Measurements from ENCODE around the gene LYST. TPM values are rescaled to one million over a fixed set of nuclear protein-coding genes. Genes with fewer than 3 reads are reported as not detected.

LYST gene
- total and polyA plus RNA-seq, 8 donors = 1.7 to 95.6 (median 17.9) TPM

DNA sequence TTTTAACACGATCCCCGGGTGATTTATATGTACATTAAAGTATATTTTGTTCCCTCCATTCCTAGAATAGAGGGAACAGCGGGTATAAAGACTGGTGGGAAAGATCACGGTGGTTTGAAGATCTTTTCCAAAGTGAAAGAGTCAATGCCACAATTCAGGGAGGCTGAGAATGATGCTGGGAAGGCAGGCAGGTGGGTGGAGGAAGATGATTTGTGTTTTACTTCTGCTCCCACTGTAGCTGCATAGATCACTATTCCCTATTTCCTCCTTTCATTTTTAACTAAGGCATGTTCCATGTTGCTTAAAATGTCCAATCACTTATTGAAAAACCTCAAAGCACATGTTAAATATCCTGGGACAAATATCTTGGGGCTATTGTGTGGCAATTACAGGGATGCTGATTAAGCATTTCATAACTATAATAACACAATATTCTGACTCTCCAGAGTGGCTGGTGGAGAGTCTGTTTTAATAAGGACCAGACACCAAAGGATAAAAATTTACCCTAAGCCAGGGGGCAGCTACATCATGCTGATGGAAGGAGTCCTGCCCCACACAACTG, 8.4 kb upstream of the LYST start:
- 72 to 88% (median 82%) methylated on average over 4 of the region's 4 CpGs for WGBS, 5 donors
- Histone ChIP-seq H3K4me3 (no peak overlapping the region), H3K27ac (peak overlapping the region in 1 of 5 donors; percentile 36), H3K9me3 (no peaks in the 10 kb centered on the region), H3K4me1 (peaks cover 8 to 52% (median 23%) of the 10 kb centered on the region in 4 donors), H3K36me3 (no peaks in the 10 kb centered on the region), H3K27me3 (no peaks in the 10 kb centered on the region)
- DNase-seq = no peak
- intact Hi-C loops (cut with DNase I; ENCODE audit: low total_unique reads) = no loop called here
- TF ChIP-seq POLR2AphosphoS5 (IDR thresholded peaks at IDR 0.05) (no peak), POLR2A (IDR thresholded peaks at IDR 0.05) (no peak), EP300 (IDR thresholded peaks at IDR 0.05) (no peak)
- TF ChIP-seq, protein P1, sequence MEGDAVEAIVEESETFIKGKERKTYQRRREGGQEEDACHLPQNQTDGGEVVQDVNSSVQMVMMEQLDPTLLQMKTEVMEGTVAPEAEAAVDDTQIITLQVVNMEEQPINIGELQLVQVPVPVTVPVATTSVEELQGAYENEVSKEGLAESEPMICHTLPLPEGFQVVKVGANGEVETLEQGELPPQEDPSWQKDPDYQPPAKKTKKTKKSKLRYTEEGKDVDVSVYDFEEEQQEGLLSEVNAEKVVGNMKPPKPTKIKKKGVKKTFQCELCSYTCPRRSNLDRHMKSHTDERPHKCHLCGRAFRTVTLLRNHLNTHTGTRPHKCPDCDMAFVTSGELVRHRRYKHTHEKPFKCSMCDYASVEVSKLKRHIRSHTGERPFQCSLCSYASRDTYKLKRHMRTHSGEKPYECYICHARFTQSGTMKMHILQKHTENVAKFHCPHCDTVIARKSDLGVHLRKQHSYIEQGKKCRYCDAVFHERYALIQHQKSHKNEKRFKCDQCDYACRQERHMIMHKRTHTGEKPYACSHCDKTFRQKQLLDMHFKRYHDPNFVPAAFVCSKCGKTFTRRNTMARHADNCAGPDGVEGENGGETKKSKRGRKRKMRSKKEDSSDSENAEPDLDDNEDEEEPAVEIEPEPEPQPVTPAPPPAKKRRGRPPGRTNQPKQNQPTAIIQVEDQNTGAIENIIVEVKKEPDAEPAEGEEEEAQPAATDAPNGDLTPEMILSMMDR (IDR thresholded peaks at IDR 0.05) = no peak

GRCh38 chr1:235874261-235874660, 7.6 kb upstream of the LYST start:
- Histone ChIP-seq H3K4me1 (peaks cover 8 to 44% (median 18%) of the 10 kb centered on the region in 4 donors), H3K4me3 (no peak overlapping the region), H3K36me3 (no peaks in the 10 kb centered on the region), H3K27ac (peak overlapping the region in 2 of 5 donors; percentile 1 to 36), H3K27me3 (no peaks in the 10 kb centered on the region), H3K9me3 (no peaks in the 10 kb centered on the region)
- no peak for DNase-seq
- intact Hi-C loops (cut with DNase I; ENCODE audit: low total_unique reads) = no loop called here
- TF ChIP-seq, protein P1 (IDR thresholded peaks at IDR 0.05) = no peak
- TF ChIP-seq POLR2AphosphoS5 (IDR thresholded peaks at IDR 0.05) = no peak
- no peak for TF ChIP-seq EP300 (IDR thresholded peaks at IDR 0.05)
- TF ChIP-seq POLR2A (IDR thresholded peaks at IDR 0.05) = no peak
- 54 to 64% (median 60%) methylated on average over 4 of the region's 4 CpGs for whole genome bisulfite sequencing, 5 donors

GRCh38 chr1:235873571-235873970, 6.9 kb upstream of the LYST start:
- DNase-seq = no peak
- no peaks in the 10 kb centered on the region for H3K9me3 ChIP-seq
- H3K4me1 ChIP-seq = peaks cover 8 to 37% (median 15%) of the 10 kb centered on the region in 4 donors
- no peak overlapping the region for H3K4me3 ChIP-seq
- WGBS, 5 donors = 29 to 51% (median 45%) methylated on average over 2 of the region's 2 CpGs
- peak overlapping the region in 3 of 5 donors; percentile 1 to 36 (median 2) for H3K27ac ChIP-seq
- intact Hi-C loops (cut with DNase I; ENCODE audit: low total_unique reads) = no loop called here
- no peaks in the 10 kb centered on the region for H3K27me3 ChIP-seq
- TF ChIP-seq, protein P1 (IDR thresholded peaks at IDR 0.05) = no peak
- TF ChIP-seq POLR2AphosphoS5 (IDR thresholded peaks at IDR 0.05) (no peak), EP300 (IDR thresholded peaks at IDR 0.05) (no peak), POLR2A (IDR thresholded peaks at IDR 0.05) (no peak)
- no peaks in the 10 kb centered on the region for H3K36me3 ChIP-seq

DNA sequence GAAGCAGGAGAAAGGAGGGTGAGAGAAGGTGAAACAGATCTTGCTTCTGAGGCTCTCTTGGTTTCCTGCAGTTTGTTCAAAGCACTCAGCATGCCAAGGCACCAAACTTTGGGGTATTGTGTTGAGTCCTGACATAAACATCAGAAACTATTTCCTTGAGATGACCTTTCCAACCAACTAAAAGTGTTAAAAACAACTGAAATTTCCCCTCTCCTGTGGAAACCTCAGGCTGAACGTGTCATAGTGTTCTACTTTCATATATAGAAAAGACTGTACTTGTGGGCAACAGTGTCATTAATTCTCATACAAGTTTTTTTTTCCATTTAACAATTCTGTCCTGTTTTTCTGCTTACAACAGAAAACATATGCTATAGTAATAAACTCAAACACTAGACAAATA, 6.3 kb upstream of the LYST start:
- no peak for DNase-seq
- TF ChIP-seq POLR2A (IDR thresholded peaks at IDR 0.05) (no peak), POLR2AphosphoS5 (IDR thresholded peaks at IDR 0.05) (no peak), EP300 (IDR thresholded peaks at IDR 0.05) (no peak)
- TF ChIP-seq, protein P1 (IDR thresholded peaks at IDR 0.05) = no peak
- Histone ChIP-seq H3K27me3 (no peaks in the 10 kb centered on the region), H3K36me3 (no peaks in the 10 kb centered on the region), H3K9me3 (no peaks in the 10 kb centered on the region), H3K27ac (peak overlapping the region in 2 of 5 donors; percentile 2 to 36), H3K4me1 (peaks cover 8 to 33% (median 14%) of the 10 kb centered on the region in 4 donors), H3K4me3 (no peak overlapping the region)
- intact Hi-C loops (cut with DNase I; ENCODE audit: low total_unique reads) = no loop called here
- WGBS, 5 donors = 34 to 63% (median 56%) methylated on average over 1 of the region's 1 CpG

Data from stomach (tissue), 9 donors.